Adrenal gland (tissue), 12 donors: ENCODE measurements around the gene PANK1. TPM values are rescaled to one million over a fixed set of nuclear protein-coding genes. Genes with fewer than 3 reads are reported as not detected.

Experiments used
- DNase-seq, 7 donors: peaks; one replicate each; pipeline ENCODE4 v3.0.0-alpha.2; 2019 to 2020
- H3K27ac ChIP-seq, 5 donors: fragments of 200-600 bp; sonication (generic) in 4 of 5; 1 replicate in 3 of 5; 2 replicates in 2 of 5; pipeline versions ENCODE4 v1.5.1 to v1.8.0; 2016 to 2020; ENCODE audit warnings: mild to moderate bottlenecking in 1 of 5
- H3K27me3 ChIP-seq: fragments of 200-600 bp; 2 replicates; pipeline ENCODE4 v1.8.0; 2021
- H3K36me3 ChIP-seq, 2 donors: fragments of 200-600 bp; replicated peaks in 1 of 2; 1 replicate in 1 of 2; 2 replicates in 1 of 2; pipeline versions ENCODE4 v1.5.1 to v1.8.0; 2018 to 2022
- H3K4me1 ChIP-seq, 2 donors: fragments of 200-600 bp; replicated peaks in 1 of 2; 1 replicate in 1 of 2; 2 replicates in 1 of 2; pipeline versions ENCODE4 v1.5.1 to v1.8.0; 2018 to 2021
- H3K4me3 ChIP-seq, 4 donors: fragments of 200-600 bp; sonication (generic) in 3 of 4; one replicate each; pipeline ENCODE4 v1.5.1; 2016 to 2018
- H3K9me3 ChIP-seq, 3 donors: fragments of 200-600 bp; sonication (generic) in 1 of 3; replicated peaks in 1 of 3; 1 replicate in 2 of 3; 2 replicates in 1 of 3; pipeline versions ENCODE4 v1.5.1 to v1.8.0; 2016 to 2021
- POLR2A ChIP-seq, 2 donors: fragments of 450-650 bp; IDR thresholded peaks; one replicate each; pipeline ENCODE4 v1.6.1; 2017; ENCODE audit warnings: antibody characterized with exemption in 2 of 2, mild to moderate bottlenecking in 2 of 2, moderate library complexity in 1 of 2
- WGBS, 4 donors: extraction: QIAGEN DNeasy Blood & Tissue Kit in 2 of 4; methylation state at CpG; one replicate each; pipeline versions ENCODE4 v1.1.5 to v1.1.7; 2013 to 2017; 5-methylcytosine and 5-hydroxymethylcytosine counted together
- intact Hi-C, 2 donors: fragments of 100-400 bp; cut with DNase I; formaldehyde crosslinking; loops; one replicate each; pipeline versions ENCODE4 v1.14.1 to v1.15.0; 2022 to 2023
- polyA plus RNA-seq, 3 donors: library from polyadenylated mRNA; stranded (reverse); fragments of 200-250 nt in 2 of 3; fragments of 350-450 nt in 1 of 3; fragmentation: Illumina TruSeq in 1 of 3; extraction: RNeasy Lipid Tissue Mini Kit (QIAGEN cat#74804) in 1 of 3; gene quantifications; one replicate each; pipeline ENCODE4 v1.2.3, GENCODE V29; 2013 to 2014
- total RNA-seq, 9 donors: library from RNA; depleted of rRNA in 4 of 9; stranded (reverse); fragments of >200 nt in 4 of 9; fragments of 120-200 nt in 1 of 9; fragmentation: NEBNext Ultra II Directional in 1 of 9; extraction: Animal tissue kit (Norgen Biotek cat#: 25700) in 1 of 9; gene quantifications; one replicate each; pipeline versions ENCODE4 v1.1.0 to v1.2.4, GENCODE V29; 2013 to 2023
- TF ChIP-seq, protein P1 (sequence below), 6 experiments: fragments of 450-650 bp in 4 of 6; fragments of 200-600 bp in 2 of 6; sonication (generic) in 1 of 6; IDR thresholded peaks; 1 replicate in 5 of 6; 2 replicates in 1 of 6; pipeline versions ENCODE4 v1.5.1 to v1.8.0; 2016 to 2021; ENCODE audit warnings: antibody characterized with exemption in 6 of 6, mild to moderate bottlenecking in 2 of 6, moderate library complexity in 1 of 6
- donor health status: healthy with polysubstance abuse.
- donor health status: Bipolar disorder and iron deficiency.
- donor health status: DM: yes; HTN: yes; CAD: no.
- donor health status: DM: no; HTN: no; CAD: no.
- donor health status: DM: no; HTN: no; CAD: no.
- donor health status: DM: yes; HTN: yes; CAD: no.

Gene PANK1
- total and polyA plus RNA-seq, 12 donors = 1.1 to 21.3 (median 8.5) TPM

DNA sequence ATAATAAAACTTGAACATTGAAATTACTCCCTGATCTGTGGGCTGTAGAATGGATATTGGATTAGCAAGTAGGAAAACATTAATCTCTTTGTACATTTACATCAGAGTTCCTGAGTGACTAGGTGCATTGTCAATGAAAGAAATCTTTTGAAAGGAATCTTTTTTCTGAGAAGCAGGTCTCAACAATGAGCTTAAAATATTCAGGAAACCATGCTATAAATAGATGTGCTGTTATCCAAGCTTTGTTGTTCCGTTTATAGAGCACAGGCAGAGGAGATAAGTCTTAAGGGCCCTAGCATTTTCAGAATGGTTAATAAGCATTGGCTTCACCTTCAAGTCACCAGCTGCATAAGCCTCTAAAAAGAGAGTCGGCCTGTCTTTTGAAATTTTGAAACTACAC is 68.3 kb downstream of the PANK1 start:
- DNase-seq = no peak
- H3K4me3 ChIP-seq = no peak overlapping the region
- peaks cover 0 to 5% (median 0%) of the 10 kb centered on the region in 3 donors for H3K9me3 ChIP-seq
- intact Hi-C loops = no loop called here
- TF ChIP-seq, protein P1, sequence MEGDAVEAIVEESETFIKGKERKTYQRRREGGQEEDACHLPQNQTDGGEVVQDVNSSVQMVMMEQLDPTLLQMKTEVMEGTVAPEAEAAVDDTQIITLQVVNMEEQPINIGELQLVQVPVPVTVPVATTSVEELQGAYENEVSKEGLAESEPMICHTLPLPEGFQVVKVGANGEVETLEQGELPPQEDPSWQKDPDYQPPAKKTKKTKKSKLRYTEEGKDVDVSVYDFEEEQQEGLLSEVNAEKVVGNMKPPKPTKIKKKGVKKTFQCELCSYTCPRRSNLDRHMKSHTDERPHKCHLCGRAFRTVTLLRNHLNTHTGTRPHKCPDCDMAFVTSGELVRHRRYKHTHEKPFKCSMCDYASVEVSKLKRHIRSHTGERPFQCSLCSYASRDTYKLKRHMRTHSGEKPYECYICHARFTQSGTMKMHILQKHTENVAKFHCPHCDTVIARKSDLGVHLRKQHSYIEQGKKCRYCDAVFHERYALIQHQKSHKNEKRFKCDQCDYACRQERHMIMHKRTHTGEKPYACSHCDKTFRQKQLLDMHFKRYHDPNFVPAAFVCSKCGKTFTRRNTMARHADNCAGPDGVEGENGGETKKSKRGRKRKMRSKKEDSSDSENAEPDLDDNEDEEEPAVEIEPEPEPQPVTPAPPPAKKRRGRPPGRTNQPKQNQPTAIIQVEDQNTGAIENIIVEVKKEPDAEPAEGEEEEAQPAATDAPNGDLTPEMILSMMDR (IDR thresholded peaks at IDR 0.05) = no peak
- no peak for TF ChIP-seq POLR2A (IDR thresholded peaks at IDR 0.05)
- H3K27me3 ChIP-seq = no peaks in the 10 kb centered on the region
- WGBS, 4 donors = 77 to 87% (median 80%) methylated on average over 2 of the region's 2 CpGs
- peaks cover 0 to 11% of the 10 kb centered on the region in 2 donors for H3K4me1 ChIP-seq
- no peak overlapping the region for H3K27ac ChIP-seq
- H3K36me3 ChIP-seq = no peaks in the 10 kb centered on the region

DNA sequence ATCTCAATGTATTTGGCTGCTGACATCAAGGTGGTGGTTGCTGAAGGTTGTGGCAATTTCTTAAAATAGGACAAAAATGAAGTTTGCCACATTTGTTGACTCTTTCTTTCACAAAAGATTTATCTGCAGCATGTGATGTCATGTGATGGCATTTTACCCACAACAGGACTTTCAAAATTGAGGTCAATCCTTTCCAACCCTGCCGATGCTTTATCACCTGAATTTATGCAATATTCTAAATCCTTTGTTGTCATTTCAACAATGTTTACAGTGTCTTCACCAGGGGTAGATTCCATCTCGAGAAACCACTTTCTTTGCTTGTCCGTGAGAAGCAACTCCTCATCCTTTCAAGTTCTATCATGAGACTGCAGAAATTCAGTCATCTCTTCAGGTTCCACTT is 69.0 kb downstream of the PANK1 start:
- H3K27ac ChIP-seq = no peak overlapping the region
- DNase-seq = no peak
- H3K27me3 ChIP-seq = no peaks in the 10 kb centered on the region
- no peak for TF ChIP-seq POLR2A (IDR thresholded peaks at IDR 0.05)
- TF ChIP-seq, protein P1 (IDR thresholded peaks at IDR 0.05) = no peak
- peaks cover 0 to 11% of the 10 kb centered on the region in 2 donors for H3K4me1 ChIP-seq
- peaks cover 0 to 5% (median 0%) of the 10 kb centered on the region in 3 donors for H3K9me3 ChIP-seq
- intact Hi-C loops = no loop called here
- H3K36me3 ChIP-seq = no peaks in the 10 kb centered on the region
- 87 to 95% (median 93%) methylated on average over 3 of the region's 3 CpGs for WGBS, 4 donors
- no peak overlapping the region for H3K4me3 ChIP-seq

DNA sequence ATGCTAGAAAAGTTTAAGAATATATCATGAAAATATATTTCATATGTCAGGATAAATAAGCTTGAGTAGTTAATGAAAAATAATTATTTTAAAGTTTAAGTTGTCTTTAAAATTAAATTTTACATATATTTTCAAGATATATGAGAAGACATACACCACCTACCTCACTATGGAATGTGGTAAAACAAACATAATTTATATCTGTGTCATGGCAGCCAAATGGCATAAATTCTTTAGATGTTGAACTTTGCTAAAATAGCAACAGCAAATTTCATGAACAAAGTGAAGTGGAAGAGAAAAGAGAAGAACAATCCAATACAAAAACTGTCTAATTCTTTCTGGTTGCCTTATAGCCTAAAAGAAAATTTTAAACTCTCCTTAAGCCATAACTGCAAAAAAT is 70.0 kb downstream of the PANK1 start:
- no peak for DNase-seq

DNA sequence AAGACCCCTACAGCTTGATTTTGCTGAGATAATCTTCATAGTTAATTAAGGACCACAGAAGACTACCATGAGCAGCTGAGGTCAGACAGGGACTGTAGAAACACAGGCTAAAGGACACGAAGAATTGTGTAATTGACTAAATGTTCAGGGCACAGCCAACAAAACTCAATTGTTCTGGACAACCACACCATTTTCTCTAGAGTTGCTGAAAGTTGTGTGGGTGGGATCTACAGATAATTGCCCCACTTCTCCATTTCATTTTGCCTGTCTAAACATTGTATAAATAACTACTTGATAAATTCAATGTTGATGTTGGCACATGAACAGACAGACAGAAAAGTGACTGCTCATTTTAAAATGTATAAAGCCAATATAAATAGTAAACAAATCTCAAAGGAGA is 70.7 kb downstream of the PANK1 start:
- DNase-seq = no peak
- peaks cover 0 to 5% (median 0%) of the 10 kb centered on the region in 3 donors for H3K9me3 ChIP-seq
- H3K36me3 ChIP-seq = no peaks in the 10 kb centered on the region
- intact Hi-C loops = no loop called here
- H3K4me1 ChIP-seq = peaks cover 0 to 11% of the 10 kb centered on the region in 2 donors
- no peak overlapping the region for H3K27ac ChIP-seq
- H3K4me3 ChIP-seq = no peak overlapping the region
- TF ChIP-seq, protein P1 (IDR thresholded peaks at IDR 0.05) = no peak
- TF ChIP-seq POLR2A (IDR thresholded peaks at IDR 0.05) = no peak
- 47 to 63% (median 56%) methylated on average over 1 of the region's 1 CpG for WGBS, 4 donors
- no peaks in the 10 kb centered on the region for H3K27me3 ChIP-seq

More for the DNA sequence above, 70.0 kb downstream of the PANK1 start:
- Histone ChIP-seq H3K27ac (no peak overlapping the region), H3K9me3 (peaks cover 0 to 5% (median 0%) of the 10 kb centered on the region in 3 donors), H3K4me3 (no peak overlapping the region), H3K36me3 (no peaks in the 10 kb centered on the region), H3K27me3 (no peaks in the 10 kb centered on the region), H3K4me1 (peaks cover 0 to 11% of the 10 kb centered on the region in 2 donors)
- TF ChIP-seq POLR2A (IDR thresholded peaks at IDR 0.05) = no peak
- TF ChIP-seq, protein P1 (IDR thresholded peaks at IDR 0.05) = no peak
- intact Hi-C loops = no loop called here
